ENCODE data around the gene SRRM3. TPM values are rescaled to one million over a fixed set of nuclear protein-coding genes. Genes with fewer than 3 reads are reported as not detected.
"Not testable (repeated sequence)": the region's sequence is repeated elsewhere in the genome, so short reads cannot be mapped to it uniquely, and the experiment has no call there.

Gene SRRM3, protein sequence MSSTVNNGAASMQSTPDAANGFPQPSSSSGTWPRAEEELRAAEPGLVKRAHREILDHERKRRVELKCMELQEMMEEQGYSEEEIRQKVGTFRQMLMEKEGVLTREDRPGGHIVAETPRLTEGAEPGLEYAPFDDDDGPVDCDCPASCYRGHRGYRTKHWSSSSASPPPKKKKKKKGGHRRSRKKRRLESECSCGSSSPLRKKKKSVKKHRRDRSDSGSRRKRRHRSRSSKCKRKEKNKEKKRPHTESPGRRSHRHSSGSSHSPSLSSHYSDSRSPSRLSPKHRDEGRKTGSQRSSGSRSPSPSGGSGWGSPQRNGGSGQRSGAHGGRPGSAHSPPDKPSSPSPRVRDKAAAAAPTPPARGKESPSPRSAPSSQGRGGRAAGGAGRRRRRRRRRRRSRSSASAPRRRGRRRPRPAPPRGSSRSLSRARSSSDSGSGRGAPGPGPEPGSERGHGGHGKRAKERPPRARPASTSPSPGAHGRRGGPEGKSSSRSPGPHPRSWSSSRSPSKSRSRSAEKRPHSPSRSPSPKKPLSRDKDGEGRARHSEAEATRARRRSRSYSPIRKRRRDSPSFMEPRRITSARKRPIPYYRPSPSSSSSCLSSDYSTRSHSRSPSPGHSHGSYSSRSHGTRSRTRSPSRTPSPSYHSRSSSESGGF
- total RNA-seq (1 to 10 TPM in 2 of 5 donors, under 1 TPM in 1, not detected in 2; 0.37 to 6.4 (median 5.1) TPM), polyA plus RNA-seq (1 to 10 TPM; 3.8 to 5.6 (median 5.5) TPM)
- long read RNA-seq, donor 1, result 0 reads
- long read RNA-seq, donor 2, partial matches to known transcripts, result 0 of 1 reads
- long read RNA-seq, donor 2, other reads (novel, unspliced or antisense), result 0 of 1 reads
- long read RNA-seq, donor 3, result 0 reads
- long read RNA-seq, donor 4, result 0 reads
- long read RNA-seq, donor 5, result 0 reads
- long read RNA-seq, donor 6, result 0 reads
- long read RNA-seq, donor 7, result 0 reads
- long read RNA-seq, donor 8, result 0 reads
- long read RNA-seq, donor 9, result 0 reads
- long read RNA-seq, donor 10, result 0 reads

DNA sequence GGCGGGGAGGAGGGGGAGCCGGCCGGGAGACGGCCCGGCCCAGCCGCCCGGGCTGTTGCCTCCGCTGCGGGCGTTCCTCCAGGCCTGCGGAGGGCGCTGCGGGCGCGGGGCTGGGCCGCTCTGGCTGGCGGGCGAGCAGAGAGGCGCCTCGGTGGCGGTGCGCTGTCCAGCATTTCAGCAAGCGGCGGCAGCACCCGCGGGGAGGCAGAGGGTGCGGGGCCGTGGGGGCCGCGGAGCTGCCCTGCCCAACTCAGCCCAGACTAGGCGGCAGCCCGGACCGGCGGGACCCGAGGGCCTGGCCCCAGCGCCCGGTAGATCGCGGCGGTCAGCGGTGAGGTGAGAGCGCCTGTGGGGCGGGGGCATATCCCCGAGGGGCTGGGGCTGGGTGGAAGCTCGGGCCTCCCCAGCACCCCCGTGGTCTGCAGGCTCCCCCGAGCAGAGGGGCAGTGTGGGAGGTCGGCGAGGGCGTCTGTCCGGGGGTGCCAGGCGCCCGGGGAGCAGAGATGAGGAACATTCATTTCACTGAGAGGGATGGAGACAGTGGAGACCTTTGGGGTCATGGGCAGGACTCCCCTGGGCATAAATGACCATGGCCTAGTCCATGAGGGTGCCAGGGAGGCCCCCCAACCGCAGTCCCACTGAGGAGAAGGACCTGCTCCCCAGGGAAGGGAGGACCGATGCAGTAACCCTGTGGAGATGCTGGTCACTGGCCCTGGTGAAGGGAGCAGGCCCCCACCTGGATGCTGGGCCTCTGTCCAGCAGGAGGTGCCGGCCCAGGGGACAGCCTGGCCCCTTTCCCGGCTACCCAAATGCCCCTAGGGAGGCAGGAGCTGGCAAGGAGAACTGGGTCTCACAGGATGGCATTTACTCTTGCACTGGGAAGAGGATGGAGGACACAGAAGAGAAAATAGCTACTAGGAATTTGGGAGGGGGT is at the start of gene SRRM3:
TSS of gene SRRM3 (plus strand) at position 165 of the 934 bp plus-strand sequence. CDS start 33,171 bp downstream, outside the sequence.
- Histone ChIP-seq H3K4me1 (peaks cover 6 to 13% (median 8%) of the 10 kb centered on the region in 4 donors), H3K36me3 (no peaks in the 10 kb centered on the region), H3K4me3 (peak within 1 kb of the TSS; percentile 20 to 37 (median 29)), H3K27me3 (peaks cover 0 to 83% (median 22%) of the 10 kb centered on the region in 3 donors), H3K9me3 (no peaks in the 10 kb centered on the region), H3K27ac (no peak within 1 kb of the TSS)
- TF ChIP-seq, protein P1, sequence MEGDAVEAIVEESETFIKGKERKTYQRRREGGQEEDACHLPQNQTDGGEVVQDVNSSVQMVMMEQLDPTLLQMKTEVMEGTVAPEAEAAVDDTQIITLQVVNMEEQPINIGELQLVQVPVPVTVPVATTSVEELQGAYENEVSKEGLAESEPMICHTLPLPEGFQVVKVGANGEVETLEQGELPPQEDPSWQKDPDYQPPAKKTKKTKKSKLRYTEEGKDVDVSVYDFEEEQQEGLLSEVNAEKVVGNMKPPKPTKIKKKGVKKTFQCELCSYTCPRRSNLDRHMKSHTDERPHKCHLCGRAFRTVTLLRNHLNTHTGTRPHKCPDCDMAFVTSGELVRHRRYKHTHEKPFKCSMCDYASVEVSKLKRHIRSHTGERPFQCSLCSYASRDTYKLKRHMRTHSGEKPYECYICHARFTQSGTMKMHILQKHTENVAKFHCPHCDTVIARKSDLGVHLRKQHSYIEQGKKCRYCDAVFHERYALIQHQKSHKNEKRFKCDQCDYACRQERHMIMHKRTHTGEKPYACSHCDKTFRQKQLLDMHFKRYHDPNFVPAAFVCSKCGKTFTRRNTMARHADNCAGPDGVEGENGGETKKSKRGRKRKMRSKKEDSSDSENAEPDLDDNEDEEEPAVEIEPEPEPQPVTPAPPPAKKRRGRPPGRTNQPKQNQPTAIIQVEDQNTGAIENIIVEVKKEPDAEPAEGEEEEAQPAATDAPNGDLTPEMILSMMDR (IDR thresholded peaks at IDR 0.05), result peak in 4 of 7 experiments; percentile 30 to 57 (median 48)
- TF ChIP-seq EP300 (IDR thresholded peaks at IDR 0.05), result no peak
- peak; percentile 78 to 93 for DNase-seq
- WGBS, 5 donors, result 0 to 4% (median 2%) methylated on average over 6 to 57 of the region's 57 CpGs
- intact Hi-C loops (cut with DNase I; ENCODE audit: low total_unique reads), result no loop called here

DNA sequence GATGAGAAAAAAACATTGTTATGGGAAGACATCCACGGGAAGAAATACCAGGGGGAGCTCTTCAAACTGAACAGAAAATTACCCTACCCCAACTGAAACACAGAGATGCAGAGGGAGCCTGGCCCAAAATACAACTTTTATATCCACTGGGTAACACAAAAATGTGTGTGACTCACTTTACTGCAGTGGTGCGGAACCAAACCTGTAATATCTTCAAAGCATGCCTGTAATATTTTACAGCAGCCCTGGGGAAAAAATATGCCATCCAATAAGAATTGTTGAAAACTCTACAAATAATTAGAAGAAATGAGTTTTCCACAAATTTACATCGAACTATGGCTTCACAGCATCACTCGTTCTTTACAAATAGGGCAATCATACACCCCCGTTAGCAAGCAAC is 49.8 kb upstream of the SRRM3 start:
- Histone ChIP-seq H3K27me3 (peaks cover 0 to 21% (median 8%) of the 10 kb centered on the region in 3 donors), H3K36me3 (no peaks in the 10 kb centered on the region), H3K4me3 (no peak overlapping the region), H3K27ac (no peak overlapping the region), H3K9me3 (no peaks in the 10 kb centered on the region), H3K4me1 (peaks cover 0 to 9% (median 0%) of the 10 kb centered on the region in 4 donors)
- WGBS, 5 donors, result 80 to 90% (median 85%) methylated on average over 5 of the region's 5 CpGs
- TF ChIP-seq POLR2A (IDR thresholded peaks at IDR 0.05) (no peak), EP300 (IDR thresholded peaks at IDR 0.05) (no peak), POLR2AphosphoS5 (IDR thresholded peaks at IDR 0.05) (no peak)
- TF ChIP-seq, protein P1 (IDR thresholded peaks at IDR 0.05), result no peak
- intact Hi-C loops (cut with DNase I; ENCODE audit: low total_unique reads), result no loop called here
- no peak for DNase-seq

DNA sequence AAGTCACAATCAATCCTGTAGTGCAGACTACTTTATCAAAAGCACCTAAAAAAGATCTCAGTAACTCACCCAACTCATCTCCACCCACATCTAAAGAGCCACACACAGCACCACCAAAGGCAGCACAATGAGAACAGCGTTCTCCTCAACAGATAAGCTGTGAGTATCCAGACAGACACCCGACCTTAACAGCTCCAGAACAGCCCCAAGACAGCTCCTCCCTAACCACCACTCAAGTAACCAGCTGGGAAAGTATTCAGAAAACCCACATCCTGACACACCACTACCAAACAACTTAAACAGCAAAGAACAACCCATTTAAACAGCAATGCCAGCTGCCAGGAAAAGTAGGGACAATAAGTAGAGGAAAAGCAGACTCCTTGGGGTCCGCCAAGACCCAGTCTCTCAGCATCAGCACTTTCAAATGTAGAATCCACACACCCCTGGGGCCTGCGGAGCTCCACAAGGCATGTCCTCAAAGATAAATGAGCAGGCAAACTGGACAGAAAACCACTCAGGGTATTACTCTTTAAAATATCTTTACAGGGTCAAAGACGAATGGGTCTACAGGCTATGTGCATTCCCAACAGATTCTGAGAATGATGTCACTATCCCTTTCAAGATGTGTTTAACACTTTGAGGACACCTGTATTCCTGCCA is 48.0 kb upstream of the SRRM3 start:
- H3K4me1 ChIP-seq; H3K36me3 ChIP-seq; H3K27ac ChIP-seq; H3K9me3 ChIP-seq; intact Hi-C loops (cut with DNase I; ENCODE audit: low total_unique reads); H3K4me3 ChIP-seq: not testable (repeated sequence)
- H3K27me3 ChIP-seq, result peaks cover 0 to 21% (median 8%) of the 10 kb centered on the region in 3 donors
- 54 to 63% (median 57%) methylated on average over 5 of the region's 5 CpGs for WGBS, 5 donors
- DNase-seq, result peak in 1 of 2 donors; percentile 14

DNA sequence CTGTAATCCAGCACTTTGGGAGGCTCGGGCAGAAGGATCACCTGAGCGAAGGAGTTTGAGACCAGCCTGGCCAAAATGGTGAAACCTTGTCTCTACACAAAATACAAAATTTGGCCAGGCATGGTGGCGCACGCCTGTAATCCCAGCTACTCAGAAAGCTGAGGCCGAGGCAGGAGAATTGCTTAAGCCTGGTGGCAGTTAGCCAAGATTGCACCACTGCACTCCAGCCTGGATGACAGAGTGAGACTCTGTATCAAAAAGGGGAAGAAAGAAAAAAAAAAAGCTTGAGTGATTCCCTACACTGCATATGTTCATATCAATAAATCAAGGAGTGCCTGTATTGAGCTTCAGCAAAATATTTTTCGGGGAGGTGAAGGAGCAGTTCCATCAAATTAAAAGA is 45.8 kb upstream of the SRRM3 start:
- no peaks in the 10 kb centered on the region for H3K36me3 ChIP-seq
- peak in 1 of 2 donors; percentile 37 for DNase-seq
- no peak overlapping the region for H3K27ac ChIP-seq
- WGBS, 5 donors, result 70 to 81% (median 73%) methylated on average over 6 of the region's 6 CpGs
- H3K4me3 ChIP-seq, result no peak overlapping the region
- TF ChIP-seq POLR2AphosphoS5 (IDR thresholded peaks at IDR 0.05) (no peak), POLR2A (IDR thresholded peaks at IDR 0.05) (no peak), EP300 (IDR thresholded peaks at IDR 0.05) (no peak)
- TF ChIP-seq, protein P1 (IDR thresholded peaks at IDR 0.05), result no peak
- H3K9me3 ChIP-seq, result no peaks in the 10 kb centered on the region
- no peaks in the 10 kb centered on the region for H3K4me1 ChIP-seq
- intact Hi-C loops (cut with DNase I; ENCODE audit: low total_unique reads), result no loop called here
- peaks cover 0 to 7% (median 0%) of the 10 kb centered on the region in 3 donors for H3K27me3 ChIP-seq

DNA sequence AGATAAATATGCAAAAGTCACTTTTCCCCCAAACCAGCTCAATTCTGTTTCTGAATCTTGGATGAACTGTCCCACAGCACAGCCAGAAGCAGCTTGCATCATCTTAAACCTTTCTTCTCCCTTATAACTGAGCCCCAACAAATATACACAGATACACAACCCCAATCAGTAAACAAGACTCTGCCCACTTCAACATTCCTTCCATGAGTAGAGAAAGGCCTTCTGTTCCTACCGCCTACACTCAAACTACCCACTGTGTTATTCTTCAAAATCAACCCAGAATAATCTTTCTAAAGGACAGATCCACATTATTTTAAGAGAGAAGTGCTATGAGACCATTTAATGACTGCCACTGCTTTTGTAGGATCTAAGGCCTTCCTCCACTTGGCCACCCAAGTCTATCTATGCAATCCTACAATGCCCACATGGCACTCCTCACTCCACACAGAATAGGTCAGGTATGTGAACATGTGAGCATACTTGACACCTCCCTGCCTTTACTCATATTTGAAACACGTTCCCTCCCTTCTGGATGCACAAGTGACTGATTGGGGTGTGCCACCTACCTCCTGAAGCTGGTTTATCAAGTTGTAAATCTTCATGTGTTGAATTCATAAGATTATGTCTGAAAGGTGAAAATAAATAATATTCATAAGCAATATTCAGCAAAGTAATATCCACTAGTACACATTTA is 44.6 kb upstream of the SRRM3 start:
- H3K27ac ChIP-seq; H3K36me3 ChIP-seq; H3K9me3 ChIP-seq; H3K4me3 ChIP-seq; H3K4me1 ChIP-seq; intact Hi-C loops (cut with DNase I; ENCODE audit: low total_unique reads); DNase-seq; H3K27me3 ChIP-seq: not testable (repeated sequence)
- 68 to 80% (median 76%) methylated on average over 2 of the region's 2 CpGs for WGBS, 5 donors

DNA sequence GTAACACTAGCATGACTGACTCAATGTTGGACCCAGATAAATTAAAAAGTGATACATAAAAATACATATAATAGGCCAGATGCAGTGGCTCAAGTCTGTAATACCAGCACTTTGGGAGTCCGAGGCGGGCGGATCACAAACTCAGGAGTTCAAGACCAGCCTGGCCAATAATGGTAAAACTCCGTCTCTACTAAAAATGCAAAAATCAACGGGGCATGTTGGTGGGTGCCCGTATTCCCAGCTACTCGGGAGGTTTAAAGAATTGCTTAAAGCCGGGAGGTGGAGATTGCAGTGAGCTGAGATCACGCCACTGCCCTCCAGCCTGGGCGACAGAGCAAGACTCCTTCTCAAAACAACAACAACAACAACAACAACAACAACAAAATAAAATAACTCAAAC is 43.3 kb upstream of the SRRM3 start:
- H3K36me3 ChIP-seq; H3K4me1 ChIP-seq; H3K9me3 ChIP-seq; DNase-seq; H3K27me3 ChIP-seq; H3K4me3 ChIP-seq; H3K27ac ChIP-seq; intact Hi-C loops (cut with DNase I; ENCODE audit: low total_unique reads): not testable (repeated sequence)
- 89 to 95% (median 92%) methylated on average over 10 of the region's 10 CpGs for WGBS, 5 donors

Measured in stomach (tissue), 19 donors.